HG03159 (cell line): ENCODE results near the gene KCNMA1.

ENCODE experiments used
- ATAC-seq: cut with Tn5 transposase; IDR thresholded peaks from one replicate; pipeline ENCODE4 v1.9.1; 2021; ENCODE audit warnings: mild to moderate bottlenecking, moderate library complexity; ENCODE audit not compliant: unreplicated experiment

KCNMA1 gene

GRCh38 chr10:77149001-77149400, 488.6 kb downstream of the KCNMA1 start:
- no peak for ATAC-seq

- no peak for ATAC-seq
Observed at GRCh38 chr10:77147871-77148270, 489.7 kb downstream of the KCNMA1 start.

- no peak for ATAC-seq
Observed at GRCh38 chr10:77146712-77147336, 490.8 kb downstream of the KCNMA1 start.

- no peak for ATAC-seq
Observed at GRCh38 chr10:77144656-77145055, 493.0 kb downstream of the KCNMA1 start.

GRCh38 chr10:77139252-77140160, 498.1 kb downstream of the KCNMA1 start:
- no peak for ATAC-seq

- no peak for ATAC-seq
Observed at GRCh38 chr10:77138541-77138940, 499.1 kb downstream of the KCNMA1 start.

- no peak for ATAC-seq
Observed at GRCh38 chr10:77135555-77135954, 502.1 kb downstream of the KCNMA1 start.

- ATAC-seq = no peak
Observed at GRCh38 chr10:77131214-77131613, 506.4 kb downstream of the KCNMA1 start.

GRCh38 chr10:77127243-77127642, 510.4 kb downstream of the KCNMA1 start:
- no peak for ATAC-seq

GRCh38 chr10:77125231-77125630, 512.4 kb downstream of the KCNMA1 start:
- no peak for ATAC-seq

GRCh38 chr10:77123330-77123729, 514.3 kb downstream of the KCNMA1 start:
- no peak for ATAC-seq

- no peak for ATAC-seq
Observed at GRCh38 chr10:77121829-77122228, 515.8 kb downstream of the KCNMA1 start.

- no peak for ATAC-seq
Observed at GRCh38 chr10:77120666-77121376, 516.8 kb downstream of the KCNMA1 start.

- ATAC-seq = no peak
Observed at GRCh38 chr10:77120012-77120411, 517.6 kb downstream of the KCNMA1 start.

GRCh38 chr10:77118603-77119282, 518.9 kb downstream of the KCNMA1 start:
- no peak for ATAC-seq

- ATAC-seq = no peak
Observed at GRCh38 chr10:77117501-77117900, 520.1 kb downstream of the KCNMA1 start.

- no peak for ATAC-seq
Observed at GRCh38 chr10:77116904-77117303, 520.7 kb downstream of the KCNMA1 start.

- no peak for ATAC-seq
Observed at GRCh38 chr10:77114181-77114821, 523.3 kb downstream of the KCNMA1 start.

GRCh38 chr10:77111611-77112550, 525.7 kb downstream of the KCNMA1 start:
- peak; percentile 77 for ATAC-seq
